Rectal smooth muscle tissue (tissue), 1 donor: ENCODE results near the gene PLET1.

ENCODE experiments used
- H3K27ac ChIP-seq: one replicate; pipeline ENCODE4 v1.7.0; 2013; ENCODE audit warnings: low read depth, low read length, inconsistent platforms
- H3K27me3 ChIP-seq: one replicate; pipeline ENCODE4 v1.7.0; 2013; ENCODE audit warnings: low read length; ENCODE audit not compliant: control insufficient read depth, insufficient read depth
- H3K36me3 ChIP-seq: one replicate; pipeline ENCODE4 v1.7.0; 2013; ENCODE audit warnings: low read length; ENCODE audit not compliant: control insufficient read depth, insufficient read depth
- H3K4me1 ChIP-seq: one replicate; pipeline ENCODE4 v1.7.0; 2013; ENCODE audit warnings: low read length; ENCODE audit not compliant: control insufficient read depth, insufficient read depth
- H3K4me3 ChIP-seq: one replicate; pipeline ENCODE4 v1.7.0; 2013; ENCODE audit warnings: low read length
- H3K9ac ChIP-seq: one replicate; pipeline ENCODE4 v1.7.0; 2013; ENCODE audit warnings: low read length

PLET1 gene

DNA sequence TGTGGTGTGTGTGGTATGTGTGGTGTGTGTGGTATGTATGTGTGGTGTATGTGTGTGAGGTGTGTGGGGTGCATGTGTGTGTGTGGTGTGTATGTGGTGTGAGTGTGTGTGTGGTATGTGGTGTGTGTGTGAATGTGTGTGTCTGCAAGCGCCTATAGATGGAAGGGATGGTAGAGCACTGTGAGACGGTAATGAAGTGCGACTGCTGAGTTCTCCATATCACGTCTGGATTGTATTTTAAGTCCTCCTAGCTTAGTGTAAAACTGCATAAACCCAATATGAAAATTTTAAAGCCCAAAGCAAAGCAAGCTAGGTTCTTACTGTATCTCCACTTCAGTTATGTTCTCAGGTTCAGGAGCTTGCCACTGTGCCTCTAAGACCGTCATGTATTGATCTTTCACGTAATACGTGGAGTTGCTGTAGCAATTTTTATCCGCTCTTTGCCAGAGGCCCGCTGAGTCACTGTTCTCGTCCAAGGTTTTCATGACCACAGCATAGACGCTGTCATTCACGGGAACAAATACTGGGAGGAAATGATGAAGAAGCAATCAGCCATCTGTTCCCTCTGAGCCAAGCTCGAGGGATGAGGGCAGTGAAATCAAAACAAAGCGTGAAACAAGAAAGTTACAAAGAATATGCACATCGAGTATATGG lies 5.5 kb downstream of the PLET1 start:
- no peak overlapping the region for H3K4me3 ChIP-seq
- no peaks in the 10 kb centered on the region for H3K4me1 ChIP-seq
- H3K27ac ChIP-seq = no peak overlapping the region
- H3K27me3 ChIP-seq = no peaks in the 10 kb centered on the region
- no peaks in the 10 kb centered on the region for H3K36me3 ChIP-seq
- H3K9ac ChIP-seq = no peak overlapping the region

DNA sequence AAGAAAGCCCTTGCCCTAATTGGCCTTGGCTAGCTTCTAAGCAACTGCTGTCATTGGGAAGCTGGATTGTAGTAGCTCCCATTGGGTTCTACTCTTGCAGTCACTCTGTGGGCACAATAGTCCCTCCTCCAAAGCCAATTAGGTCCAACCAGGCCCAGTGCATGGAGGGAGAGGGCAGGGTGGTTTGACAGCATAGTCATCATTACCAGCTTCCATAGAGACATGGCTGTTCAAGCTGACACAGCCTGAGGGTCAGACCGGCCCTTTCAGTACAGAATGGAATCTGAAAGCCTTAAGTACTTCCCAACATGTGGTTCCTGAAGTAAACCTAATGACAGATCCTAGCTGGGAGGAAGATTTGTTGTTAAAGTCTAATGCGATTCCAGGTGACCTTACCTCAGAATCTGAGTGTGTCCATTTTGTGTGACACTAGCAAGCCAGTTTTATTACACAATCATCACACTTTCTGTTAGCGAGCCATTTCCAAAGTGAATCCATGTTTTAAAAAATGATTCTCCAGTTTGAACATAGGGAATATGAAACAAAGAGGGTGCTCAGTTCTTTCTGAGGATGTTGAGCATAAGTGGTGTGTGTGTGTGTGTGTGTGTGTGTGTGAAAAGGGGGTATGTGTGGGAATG lies 6.9 kb downstream of the PLET1 start:
- Histone ChIP-seq H3K9ac (no peak overlapping the region), H3K36me3 (no peaks in the 10 kb centered on the region), H3K27me3 (no peaks in the 10 kb centered on the region), H3K4me3 (no peak overlapping the region), H3K27ac (no peak overlapping the region), H3K4me1 (no peaks in the 10 kb centered on the region)

DNA sequence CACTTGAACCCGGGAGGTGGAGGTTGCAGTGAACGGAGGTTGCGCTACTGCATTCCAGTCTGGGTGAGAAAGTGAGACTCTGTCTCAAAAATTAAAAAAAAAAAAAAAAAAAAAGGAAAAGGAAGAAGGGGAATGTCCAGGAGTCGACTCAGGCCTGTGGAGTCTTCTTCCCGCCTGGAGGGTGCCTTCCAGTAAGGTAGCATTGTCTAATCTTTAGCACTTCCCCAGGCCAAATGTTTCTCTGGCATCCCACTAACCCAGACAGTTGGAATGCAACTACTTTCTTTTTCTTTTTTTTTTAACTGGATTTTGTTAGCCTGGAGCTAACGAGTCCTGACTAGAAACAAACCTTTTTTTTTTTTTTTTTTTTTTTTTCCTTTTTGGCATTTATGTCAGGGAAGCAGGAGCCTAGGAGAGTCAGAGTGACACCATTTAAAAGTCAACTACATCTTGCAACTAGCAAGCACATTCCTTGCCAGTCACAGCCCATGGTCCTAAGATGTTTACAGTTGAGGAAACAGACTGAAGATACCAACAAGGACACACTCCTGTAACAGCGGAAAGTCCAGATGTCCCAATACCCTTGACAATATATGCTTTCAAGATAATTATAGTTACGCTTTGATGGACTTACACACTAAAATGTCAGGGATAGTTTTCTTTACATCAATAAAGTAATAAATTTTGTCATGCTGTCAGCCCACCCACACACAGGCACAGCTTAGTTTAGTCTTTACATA lies 10.6 kb downstream of the PLET1 start:
- Histone ChIP-seq H3K27ac (no peak overlapping the region), H3K27me3 (no peaks in the 10 kb centered on the region), H3K4me3 (no peak overlapping the region), H3K4me1 (no peaks in the 10 kb centered on the region), H3K9ac (no peak overlapping the region), H3K36me3 (no peaks in the 10 kb centered on the region)

DNA sequence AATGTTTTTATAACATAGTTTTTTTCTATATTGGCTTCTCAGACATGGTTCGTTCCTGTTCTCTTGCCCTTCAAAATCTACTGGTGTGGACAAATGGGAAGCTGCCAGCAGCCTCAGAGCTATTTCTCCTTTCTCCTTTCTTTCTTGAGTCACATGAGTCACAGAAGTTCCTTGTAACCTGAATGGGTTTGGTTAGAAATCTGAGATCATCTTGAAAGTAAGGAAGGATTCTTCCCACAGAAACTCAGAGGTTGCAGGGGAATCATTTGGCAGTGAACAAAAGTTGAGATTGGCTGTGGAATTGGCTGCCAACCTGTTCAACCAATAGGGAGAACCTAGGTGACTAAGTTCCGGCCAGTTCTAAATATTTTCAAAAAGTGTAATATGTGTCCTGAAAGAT lies 12.5 kb downstream of the PLET1 start:
- no peaks in the 10 kb centered on the region for H3K27me3 ChIP-seq
- no peak overlapping the region for H3K4me3 ChIP-seq
- no peaks in the 10 kb centered on the region for H3K36me3 ChIP-seq
- H3K9ac ChIP-seq = no peak overlapping the region
- H3K4me1 ChIP-seq = no peaks in the 10 kb centered on the region
- H3K27ac ChIP-seq = no peak overlapping the region

DNA sequence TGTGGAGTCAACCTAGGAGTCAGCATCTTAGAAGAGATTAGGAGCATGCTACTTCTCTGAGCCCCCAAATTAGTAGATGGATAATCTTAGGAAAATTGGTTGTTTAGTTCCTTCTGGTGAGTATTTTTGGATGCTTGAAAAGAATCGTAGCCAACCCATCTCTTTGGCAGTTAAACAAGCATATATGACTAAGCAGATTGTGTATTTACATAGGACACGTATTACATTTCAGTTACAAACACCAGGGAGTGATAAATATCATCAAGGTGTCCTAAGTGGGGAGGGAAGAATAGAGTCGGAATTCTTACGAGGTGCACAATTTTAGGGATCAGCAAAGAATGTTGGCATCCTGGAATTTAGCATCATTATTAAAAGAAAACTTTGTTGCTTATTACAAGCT lies 13.5 kb downstream of the PLET1 start:
- Histone ChIP-seq H3K4me3 (no peak overlapping the region), H3K27ac (no peak overlapping the region), H3K9ac (no peak overlapping the region), H3K36me3 (no peaks in the 10 kb centered on the region), H3K27me3 (no peaks in the 10 kb centered on the region), H3K4me1 (no peaks in the 10 kb centered on the region)

DNA sequence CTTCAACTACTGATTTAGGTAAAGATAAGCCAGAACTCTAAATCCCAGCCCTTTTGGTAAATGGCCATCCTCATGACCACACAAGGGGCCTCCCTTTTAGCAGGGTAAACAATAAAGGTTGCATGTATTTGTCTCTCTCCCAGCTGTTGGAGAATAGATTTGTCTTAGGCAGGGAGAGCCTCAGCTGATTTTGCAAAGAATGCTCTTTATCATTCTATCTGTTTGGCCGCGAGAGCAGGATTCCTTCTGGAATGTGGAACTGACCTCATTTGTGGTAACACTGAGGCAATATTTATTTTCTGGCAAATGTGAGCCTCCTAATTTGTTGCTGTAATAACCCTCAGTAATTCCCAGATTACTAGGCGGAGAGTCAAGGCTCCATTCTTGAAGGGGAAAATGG lies 19.2 kb downstream of the PLET1 start:
- no peak overlapping the region for H3K27ac ChIP-seq
- no peaks in the 10 kb centered on the region for H3K27me3 ChIP-seq
- H3K4me1 ChIP-seq = no peaks in the 10 kb centered on the region
- peaks cover 4% of the 10 kb centered on the region for H3K36me3 ChIP-seq
- H3K4me3 ChIP-seq = no peak overlapping the region
- H3K9ac ChIP-seq = no peak overlapping the region

DNA sequence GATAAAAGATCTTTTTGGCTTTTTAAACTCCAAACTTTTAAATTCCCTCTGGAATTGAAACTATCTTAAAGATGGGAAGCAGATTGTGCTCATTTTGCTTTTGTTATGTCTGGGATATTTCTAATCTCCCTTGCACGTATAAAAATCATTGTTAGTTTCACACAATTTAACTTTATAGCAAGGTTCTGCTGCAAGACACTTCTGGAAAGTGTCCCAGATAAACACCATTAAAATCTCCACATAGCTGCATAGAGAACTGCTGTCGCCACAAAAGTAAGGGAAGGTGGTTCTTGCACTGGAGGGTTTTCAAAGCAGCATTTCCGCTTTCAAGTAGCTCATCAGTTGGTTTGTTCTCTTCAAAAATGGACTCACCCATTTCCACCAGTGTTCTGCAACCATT lies 22.6 kb downstream of the PLET1 start:
- H3K9ac ChIP-seq = no peak overlapping the region
- H3K4me1 ChIP-seq = no peaks in the 10 kb centered on the region
- H3K27ac ChIP-seq = no peak overlapping the region
- peaks cover 10% of the 10 kb centered on the region for H3K36me3 ChIP-seq
- H3K27me3 ChIP-seq = no peaks in the 10 kb centered on the region
- no peak overlapping the region for H3K4me3 ChIP-seq

DNA sequence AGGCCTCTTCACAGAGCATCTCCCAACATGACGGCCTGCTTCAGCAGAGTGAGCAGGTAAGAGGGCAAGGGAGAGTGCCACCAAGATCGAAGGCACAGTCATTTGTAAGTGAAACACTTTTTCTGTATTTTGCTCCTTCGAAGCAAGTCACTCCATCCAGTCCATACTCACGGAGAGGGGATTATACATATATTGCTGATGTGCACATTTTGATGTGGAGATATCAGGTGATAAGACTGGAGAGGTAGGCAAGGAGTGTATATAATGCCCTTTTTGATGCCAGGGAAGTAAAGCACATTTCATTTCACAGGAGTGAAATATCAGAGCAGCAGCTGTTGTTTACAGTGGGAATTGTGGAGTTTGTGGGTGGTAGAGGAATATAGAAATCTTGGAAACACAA lies 23.2 kb downstream of the PLET1 start:
- H3K4me1 ChIP-seq = no peaks in the 10 kb centered on the region
- H3K36me3 ChIP-seq = peaks cover 10% of the 10 kb centered on the region
- no peaks in the 10 kb centered on the region for H3K27me3 ChIP-seq
- H3K27ac ChIP-seq = no peak overlapping the region
- no peak overlapping the region for H3K9ac ChIP-seq
- H3K4me3 ChIP-seq = no peak overlapping the region

DNA sequence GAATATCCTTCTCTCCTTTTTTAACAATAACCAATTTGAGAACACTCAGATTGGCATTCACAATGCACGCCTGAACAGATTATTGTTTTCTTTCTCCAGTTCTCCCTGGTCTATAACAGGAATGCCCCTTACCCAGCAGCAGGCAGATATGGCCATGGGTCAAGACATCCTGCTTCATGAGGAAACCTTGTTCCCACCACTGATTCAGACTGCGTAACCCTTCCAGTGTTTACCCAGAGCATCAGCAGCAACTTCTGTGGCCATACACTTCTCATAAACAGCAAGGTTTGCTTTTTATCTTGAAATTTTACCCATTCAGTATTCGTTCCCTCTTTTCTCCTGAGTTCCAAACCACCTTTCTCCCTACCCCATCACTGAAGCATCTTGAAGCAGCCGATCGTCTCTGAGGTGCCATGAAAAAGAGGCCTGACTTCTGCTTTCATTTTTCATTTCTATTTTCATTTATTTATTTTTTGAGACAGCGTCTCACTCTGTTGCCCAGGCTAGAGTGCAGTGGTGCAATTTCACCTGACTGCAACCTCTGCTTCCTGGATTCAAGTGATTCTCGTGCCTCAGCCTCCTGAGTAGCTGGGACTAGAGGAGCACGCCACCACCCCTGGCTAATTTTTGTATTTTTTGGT lies 24.8 kb downstream of the PLET1 start:
- Histone ChIP-seq H3K9ac (no peak overlapping the region), H3K36me3 (peaks cover 10% of the 10 kb centered on the region)

DNA sequence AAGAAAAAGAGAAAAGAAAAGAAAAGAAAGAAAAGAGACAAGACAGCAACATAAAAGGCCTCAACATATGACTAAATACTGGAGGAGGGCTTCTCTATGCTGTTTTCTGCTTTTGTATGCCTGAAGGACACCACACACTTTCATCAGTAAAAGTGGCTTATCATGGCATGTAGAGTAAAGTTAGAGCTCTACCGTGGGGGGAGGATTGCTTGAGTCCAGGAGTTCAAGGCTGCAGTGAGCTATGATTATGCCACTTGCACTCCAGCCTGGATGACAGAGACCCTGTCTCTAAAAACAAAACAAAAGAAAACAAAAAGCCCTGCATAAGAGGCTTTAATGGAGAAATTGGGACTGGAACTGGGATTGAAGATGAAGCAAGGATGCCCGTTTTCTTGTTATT lies 28.7 kb downstream of the PLET1 start:
- Histone ChIP-seq H3K9ac (no peak overlapping the region), H3K27ac (no peak overlapping the region), H3K36me3 (peaks cover 6% of the 10 kb centered on the region), H3K4me3 (no peak overlapping the region), H3K4me1 (peaks cover 4% of the 10 kb centered on the region), H3K27me3 (no peaks in the 10 kb centered on the region)

More for the DNA sequence above, 24.8 kb downstream of the PLET1 start:
- H3K4me3 ChIP-seq = no peak overlapping the region
- no peaks in the 10 kb centered on the region for H3K4me1 ChIP-seq
- no peaks in the 10 kb centered on the region for H3K27me3 ChIP-seq
- H3K27ac ChIP-seq = no peak overlapping the region

DNA sequence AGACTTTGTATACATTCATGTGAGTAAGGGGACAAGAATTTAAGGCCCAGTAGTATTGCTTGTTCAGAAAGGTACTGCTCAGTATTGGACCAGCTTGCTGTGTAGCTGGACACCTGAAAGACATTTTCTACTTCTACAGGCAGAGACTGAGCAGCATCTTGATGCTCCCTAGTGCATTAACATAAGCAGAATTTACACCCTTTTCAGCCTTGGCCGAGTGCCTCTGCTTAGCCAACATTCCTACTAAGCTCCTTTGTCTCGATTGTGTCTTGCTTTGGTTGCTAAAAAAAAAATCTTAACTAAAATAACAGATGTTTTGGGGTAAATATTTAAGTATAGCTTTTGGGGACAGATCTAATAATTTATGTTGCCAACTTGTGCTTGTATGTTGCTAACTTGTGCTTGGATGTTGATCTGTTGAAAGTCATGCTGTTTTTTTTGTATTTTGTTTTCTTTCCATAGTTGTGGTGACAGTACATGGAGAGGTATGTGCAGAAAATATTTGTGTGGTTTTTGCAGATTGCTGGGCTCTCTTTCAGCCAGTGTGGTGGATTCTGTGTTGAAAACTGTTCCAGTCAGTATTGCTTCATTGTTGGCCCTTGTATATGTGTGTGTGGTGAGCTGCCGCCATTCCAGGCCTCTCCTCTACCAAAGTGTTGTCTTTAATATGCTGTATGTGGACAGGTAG lies 30.8 kb downstream of the PLET1 start:
- Histone ChIP-seq H3K4me3 (no peak overlapping the region), H3K27me3 (no peaks in the 10 kb centered on the region), H3K9ac (no peak overlapping the region), H3K4me1 (peaks cover 4% of the 10 kb centered on the region), H3K27ac (no peak overlapping the region), H3K36me3 (no peaks in the 10 kb centered on the region)

DNA sequence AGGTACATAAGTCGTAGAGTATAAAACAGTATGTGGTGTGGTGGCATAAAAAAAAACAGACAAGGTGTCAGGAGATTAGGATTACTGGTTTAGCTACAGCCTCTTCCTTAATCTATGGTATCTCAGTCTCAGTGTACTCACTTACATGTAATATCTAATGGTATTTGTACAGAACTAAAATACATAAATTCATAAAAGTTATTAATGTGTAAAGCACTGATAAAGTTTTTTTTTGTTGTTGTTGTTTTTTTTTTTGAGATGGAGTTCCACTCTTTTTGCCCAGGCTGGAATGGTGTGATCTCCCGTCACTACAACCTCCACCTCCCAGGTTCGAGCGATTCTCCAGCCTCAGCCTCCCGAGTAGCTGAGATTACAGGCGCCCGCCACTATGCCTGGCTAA lies 31.5 kb downstream of the PLET1 start:
- Histone ChIP-seq H3K36me3 (no peaks in the 10 kb centered on the region), H3K9ac (no peak overlapping the region), H3K27ac (no peak overlapping the region), H3K4me3 (no peak overlapping the region), H3K27me3 (no peaks in the 10 kb centered on the region), H3K4me1 (peaks cover 4% of the 10 kb centered on the region)
